GM12801 (cell line): ENCODE results near the gene CEACAM18.

Experiments used
- CTCF ChIP-seq: IDR thresholded peaks from one replicate; pipeline ENCODE4 v1.5.1; 2011; ENCODE audit warnings: control low read depth; ENCODE audit not compliant: insufficient read length; ENCODE audit errors: extremely low read depth

The CEACAM18 gene

DNA sequence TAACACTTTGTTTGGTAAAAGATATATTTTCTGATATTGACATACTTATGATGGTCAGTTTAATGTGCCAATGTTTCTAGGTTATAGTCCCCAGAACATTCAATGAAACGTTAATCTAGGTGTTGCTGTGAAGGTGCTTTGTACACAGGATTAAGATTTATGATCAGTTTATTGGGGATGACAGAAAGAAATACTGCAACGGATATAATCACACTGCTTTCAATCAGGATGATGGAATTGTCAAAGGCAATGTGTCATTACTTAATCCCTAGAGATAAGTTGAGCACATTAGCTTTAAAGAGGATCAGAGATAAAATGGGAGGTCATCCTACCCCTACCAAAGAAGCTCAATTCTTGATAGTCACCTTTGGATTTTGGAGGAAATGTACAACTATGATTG is 35.6 kb downstream of the CEACAM18 start:
- TF ChIP-seq CTCF, result no peak

- no peak for TF ChIP-seq CTCF
Observed at GRCh38 chr19:51514866-51515481, 36.6 kb downstream of the CEACAM18 start.

GRCh38 chr19:51520728-51521127 is 42.4 kb downstream of the CEACAM18 start:
- no peak for TF ChIP-seq CTCF

GRCh38 chr19:51521357-51521756 is 43.0 kb downstream of the CEACAM18 start:
- no peak for TF ChIP-seq CTCF

- no peak for TF ChIP-seq CTCF
Observed at GRCh38 chr19:51521781-51522180, 43.4 kb downstream of the CEACAM18 start.

DNA sequence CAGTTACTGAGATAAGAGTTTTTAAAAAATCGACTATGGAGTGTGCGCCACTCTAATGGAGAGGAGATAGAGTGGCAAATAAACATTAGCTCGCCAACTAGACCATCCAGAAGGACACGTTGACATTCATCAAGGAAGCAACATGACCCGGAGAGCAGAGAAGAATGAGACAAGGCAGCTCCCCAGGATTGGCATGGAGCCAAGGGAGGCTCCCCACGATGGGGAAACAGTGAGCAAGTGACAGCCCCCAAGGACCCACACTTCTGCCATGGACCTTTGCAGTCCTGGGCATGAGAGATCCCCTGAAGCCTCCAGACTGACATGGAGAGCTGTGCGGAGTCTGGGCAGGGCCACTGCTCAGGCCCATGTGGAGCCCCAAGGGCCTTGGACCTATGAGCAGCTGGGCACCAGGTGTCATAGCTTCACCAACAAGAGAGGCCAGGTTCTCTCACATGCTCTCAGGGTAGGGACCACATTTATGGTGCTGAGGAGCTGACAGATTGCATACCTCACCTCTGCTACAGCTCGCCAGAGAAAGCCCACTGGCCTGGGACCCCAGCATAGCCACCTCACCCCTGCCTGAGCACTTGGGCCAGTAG is 46.4 kb downstream of the CEACAM18 start:
- no peak for TF ChIP-seq CTCF

DNA sequence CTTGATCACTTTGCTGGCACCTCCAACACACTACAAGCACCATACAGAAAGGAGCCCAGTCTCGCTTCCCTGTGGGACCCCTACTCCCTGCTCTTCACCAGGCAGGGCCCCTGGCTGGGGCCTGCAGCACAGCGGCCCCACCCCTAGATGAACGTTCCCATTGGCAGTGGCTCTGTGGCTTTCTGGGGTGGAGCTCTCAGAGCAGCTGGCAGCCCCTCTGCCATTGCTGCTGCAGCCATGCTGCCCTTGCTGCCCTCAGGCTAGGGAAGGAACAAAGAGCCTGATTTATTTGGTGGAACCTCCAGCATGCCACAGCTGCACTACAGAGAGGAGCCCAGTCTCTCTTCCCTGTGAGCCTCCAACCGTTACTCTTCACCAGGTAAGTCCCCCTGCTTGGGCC is 47.3 kb downstream of the CEACAM18 start:
- TF ChIP-seq CTCF, result no peak

DNA sequence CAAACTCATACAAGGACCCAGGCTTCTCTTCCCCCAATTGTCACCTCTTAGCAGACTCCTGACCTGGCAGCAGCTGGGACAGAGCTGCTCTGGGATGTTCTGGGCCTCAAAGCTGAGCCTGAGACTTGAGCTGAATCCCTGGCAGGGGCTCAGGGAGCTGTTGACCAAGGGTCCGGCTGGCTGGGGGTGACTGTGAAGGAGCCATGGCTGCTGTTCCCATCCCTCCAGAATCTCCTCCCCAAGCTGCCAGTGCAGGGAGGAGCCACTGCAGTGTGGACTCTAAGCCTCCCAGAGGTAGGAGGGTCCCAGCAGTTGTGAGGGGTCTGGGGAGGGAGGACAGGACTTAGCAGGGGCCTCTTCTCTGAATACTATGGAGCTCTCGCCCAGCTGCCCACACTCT is 51.0 kb downstream of the CEACAM18 start:
- TF ChIP-seq CTCF, result no peak
